Putamen (tissue), 1 donor: Measurements from ENCODE around the gene TGIF2.
"Not testable (repeated sequence)": the region's sequence is repeated elsewhere in the genome, so short reads cannot be mapped to it uniquely, and the experiment has no call there.

Source experiments
- DNase-seq: peaks from one replicate; pipeline ENCODE4 v3.0.0-alpha.2; 2016; ENCODE audit warnings: low spot score

TGIF2 gene

GRCh38 chr20:36578356-36579041 is 5.1 kb downstream of the TGIF2 start:
- DNase-seq, result no peak

DNA sequence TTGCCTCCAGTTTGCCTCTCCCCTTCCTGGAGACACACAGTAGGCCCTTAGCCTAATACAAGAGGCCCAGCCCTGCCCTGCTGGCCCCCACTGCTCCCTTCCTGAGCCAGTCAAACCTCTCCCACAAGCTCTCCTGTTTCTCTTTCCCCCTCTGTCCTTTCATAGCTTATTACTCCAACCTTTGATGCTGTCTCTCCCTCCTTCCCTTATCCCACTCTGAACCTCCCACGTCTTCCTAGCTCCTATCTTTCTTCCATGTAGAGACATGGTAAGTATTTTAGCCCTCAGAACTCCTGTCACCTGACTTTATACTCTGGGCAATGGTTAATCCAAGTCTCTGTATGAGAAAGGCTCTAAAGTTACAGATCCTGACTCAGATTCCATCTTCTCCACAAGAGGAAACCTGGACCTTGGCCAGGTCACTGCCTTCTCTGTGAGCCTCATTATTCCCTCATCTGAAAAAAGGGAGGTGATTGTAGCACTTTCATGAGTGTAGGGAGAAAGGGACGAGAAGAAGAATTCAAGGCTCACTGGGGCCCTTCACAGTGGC is 6.7 kb downstream of the TGIF2 start:
- no peak for DNase-seq

- no peak for DNase-seq
Measured at GRCh38 chr20:36582322-36582721, 8.9 kb downstream of the TGIF2 start.

DNA sequence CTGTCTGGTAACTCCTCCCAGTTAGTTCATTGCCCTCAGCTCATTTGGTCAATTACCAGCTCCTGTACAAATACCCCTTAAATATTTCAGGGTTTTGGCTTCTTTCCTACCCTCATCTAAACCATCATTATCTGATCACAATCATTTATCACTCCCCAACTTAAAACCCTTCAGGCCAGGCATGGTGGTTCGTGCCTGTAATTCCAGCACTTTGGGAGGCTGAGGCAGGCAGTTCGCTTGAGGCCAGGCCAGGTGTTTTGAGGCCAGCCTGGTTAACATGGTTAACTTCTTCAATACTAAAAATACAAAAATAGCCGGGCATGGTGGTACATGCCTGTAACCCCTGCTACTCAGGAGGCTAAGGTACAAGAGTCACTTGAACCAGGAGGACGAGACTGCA is 9.4 kb downstream of the TGIF2 start:
- no peak for DNase-seq

DNA sequence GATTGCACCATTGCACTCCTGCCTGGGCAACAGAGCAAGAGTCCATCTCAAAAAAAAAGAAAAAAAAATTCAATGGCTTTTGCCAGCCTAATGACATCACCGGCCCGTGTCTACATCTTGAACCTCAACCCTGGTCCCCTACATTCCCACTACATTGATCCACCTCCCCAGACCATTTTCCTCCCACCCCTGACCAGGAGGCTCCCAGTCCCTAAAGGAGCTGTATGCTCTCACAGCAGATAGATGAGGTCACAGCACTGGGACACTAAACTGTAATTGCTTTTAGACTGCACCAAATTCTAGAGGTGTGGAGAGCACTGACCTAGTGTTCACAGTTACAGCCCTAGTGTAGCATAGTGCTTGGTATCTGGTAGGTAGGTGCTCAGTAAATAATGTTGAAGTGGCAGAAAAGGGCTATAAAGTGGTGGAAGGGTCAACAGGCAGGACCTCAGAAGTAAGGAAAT is 10.7 kb downstream of the TGIF2 start:
- DNase-seq, result no peak

DNA sequence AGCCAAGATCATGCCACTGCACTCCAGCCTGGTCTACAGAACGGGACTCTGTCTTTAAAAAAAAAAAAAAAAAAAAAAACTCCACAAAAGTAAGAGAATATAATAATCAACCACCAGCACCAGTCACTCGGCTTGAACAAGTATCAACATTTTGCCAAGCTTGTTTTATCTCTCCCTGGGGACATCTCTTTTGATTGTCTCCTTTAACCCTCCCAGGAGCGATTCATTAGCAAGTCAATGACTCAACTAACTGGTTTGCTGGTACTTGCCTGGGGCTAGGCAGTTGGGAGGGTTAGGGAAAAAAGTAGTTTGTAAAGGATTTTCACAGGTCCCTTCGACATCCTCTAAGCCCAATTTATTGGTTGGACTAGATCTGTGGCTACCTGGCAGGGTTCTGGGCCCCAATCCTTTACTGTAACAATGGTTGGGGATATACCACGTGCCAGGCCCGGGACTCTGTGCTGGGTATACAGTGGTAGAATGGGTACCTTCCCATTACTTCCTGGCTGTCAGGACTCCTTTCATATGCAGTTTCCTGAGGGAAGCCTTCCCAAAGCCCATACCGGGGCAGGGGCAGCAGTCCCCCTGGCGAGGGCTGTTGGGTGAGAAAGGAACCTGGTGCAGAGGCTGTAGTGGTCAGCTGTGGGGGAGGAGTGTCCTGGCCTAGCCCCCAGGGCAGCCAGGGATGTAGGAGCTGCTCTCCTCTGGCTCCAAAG is 12.2 kb downstream of the TGIF2 start:
- DNase-seq, result no peak

- no peak for DNase-seq
Measured at GRCh38 chr20:36587388-36588070, 14.1 kb downstream of the TGIF2 start.

DNA sequence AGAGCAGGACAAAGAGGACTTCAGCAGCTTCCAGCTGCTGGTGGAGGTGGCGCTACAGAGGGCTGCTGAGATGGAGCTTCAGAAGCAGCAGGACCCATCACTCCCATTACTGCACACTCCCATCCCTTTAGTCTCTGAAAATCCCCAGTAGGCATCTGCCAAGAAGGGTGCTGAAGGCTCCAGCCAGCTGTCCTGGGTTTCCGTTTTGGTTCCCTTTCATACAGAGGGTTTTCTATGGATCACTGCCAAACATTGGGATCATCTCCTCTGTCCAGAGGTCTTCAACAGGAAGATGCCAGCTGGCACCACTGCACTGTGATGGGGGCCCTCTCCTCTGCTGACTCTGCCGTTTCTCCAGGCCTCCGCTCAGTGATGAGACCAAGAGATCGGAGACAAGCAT is 17.9 kb downstream of the TGIF2 start:
- no peak for DNase-seq

- no peak for DNase-seq
Measured at GRCh38 chr20:36591854-36592641, 18.7 kb downstream of the TGIF2 start.

- no peak for DNase-seq
Measured at GRCh38 chr20:36593347-36593929, 20.0 kb downstream of the TGIF2 start.

DNA sequence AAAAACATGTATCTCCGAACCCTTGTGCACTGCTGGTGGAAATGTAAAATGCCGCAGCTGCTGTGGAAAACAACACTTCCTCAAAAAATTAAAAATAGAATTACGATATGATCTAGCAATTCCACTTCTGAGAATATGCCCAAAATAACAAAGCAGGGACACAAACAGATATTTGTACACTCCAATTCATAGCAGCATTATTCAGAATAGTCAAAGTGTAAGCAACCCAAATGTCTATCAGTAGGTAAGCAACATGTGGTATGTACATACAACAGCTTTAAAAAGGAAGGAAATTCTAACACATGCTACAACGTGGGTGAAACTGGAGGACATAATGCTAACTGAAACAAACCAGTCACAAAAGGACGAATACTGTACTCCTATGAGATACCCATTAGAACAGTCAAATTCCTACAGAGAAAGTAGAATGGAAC is 26.5 kb downstream of the TGIF2 start:
- no peak for DNase-seq

DNA sequence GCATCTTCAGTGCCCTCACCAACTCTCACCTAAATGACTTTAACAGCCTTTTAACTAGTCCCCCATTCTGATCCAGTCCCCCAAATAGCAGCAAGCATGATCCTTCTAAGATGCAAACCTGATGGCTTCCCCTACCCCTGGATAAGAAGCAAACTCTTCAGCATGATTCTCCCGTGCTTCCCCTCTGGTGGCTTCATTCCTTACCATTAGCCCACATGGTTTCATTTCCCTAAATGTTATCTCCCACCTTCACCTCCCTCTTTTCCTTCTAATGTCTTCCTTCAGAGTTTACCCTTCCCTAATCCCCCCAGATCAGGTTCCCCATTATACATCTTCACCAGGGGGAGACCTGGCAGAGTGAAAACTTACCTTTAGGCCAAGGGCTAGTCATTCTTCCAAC is 28.1 kb downstream of the TGIF2 start:
- no peak for DNase-seq

DNA sequence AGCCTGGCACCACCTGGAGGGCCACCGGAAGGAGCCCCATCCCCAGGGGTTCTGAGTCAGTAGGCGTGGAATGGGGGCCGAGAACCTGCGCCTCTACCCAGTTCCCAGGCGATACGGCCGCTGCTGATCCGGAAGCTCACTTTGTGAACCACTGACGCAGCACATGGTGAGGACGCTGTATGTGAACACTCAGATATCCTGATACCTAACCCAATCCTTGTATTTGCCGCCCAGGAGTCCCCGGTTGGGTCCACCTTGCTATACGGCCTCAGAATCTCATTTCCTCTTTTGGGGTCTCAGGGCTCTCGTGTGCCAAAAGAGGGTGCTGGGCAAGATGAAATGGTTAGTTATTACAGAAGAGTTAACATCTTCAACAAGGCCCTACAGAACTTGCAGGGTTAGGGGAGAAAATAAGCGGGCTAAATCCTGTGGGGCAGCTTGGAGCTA is 31.6 kb downstream of the TGIF2 start:
- no peak for DNase-seq

GRCh38 chr20:36605399-36606157 is 32.2 kb downstream of the TGIF2 start, which contains the start of gene RAB5IF:
Gene RAB5IF, plus strand, starts transcription at chr20:36605779. Its CDS starts 173 bp downstream, at chr20:36605952.
- peak; percentile 95 for DNase-seq

DNA sequence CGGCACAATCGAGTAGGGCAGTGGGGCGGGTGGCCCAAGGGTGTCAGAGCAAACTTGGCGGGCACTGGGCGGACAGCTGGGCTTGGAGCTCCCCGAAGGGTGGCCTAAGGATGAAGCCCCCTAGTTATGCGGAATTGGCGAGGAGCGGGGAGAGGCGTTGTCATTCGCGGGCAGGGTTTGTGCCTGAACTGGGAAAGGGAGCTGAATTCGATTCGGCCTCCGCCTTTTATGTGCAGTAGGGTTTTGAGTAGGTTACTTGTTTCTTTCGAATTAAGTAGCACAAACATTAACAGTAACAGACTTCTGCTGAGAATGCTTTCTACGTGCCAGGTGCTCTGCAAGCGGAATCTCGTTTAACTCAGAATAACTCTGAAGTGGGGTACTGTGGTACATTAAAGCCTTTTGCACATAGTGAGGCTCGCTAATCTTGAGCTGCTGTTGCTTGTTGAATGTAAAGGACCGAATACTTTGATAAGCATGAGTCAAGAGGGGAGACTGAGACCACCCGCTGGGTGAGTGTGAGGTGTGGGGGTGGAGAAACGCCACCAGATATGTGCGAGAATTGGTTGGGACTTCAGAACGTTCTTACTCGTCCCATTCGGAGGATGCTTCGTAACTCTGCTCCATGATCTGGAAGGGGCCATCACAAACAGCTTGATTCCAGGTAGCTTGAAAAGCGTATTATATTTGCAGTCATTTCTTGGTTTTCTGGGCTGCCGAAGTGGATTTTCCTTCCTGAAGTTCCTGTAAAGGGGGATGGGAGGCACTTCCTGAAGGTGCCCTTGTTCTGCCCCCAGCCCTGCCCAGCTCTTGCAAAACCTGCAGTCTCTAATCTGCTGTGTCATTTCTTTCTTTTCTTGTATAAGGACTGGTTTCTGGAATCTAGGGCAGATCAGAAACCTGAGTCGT is 33.0 kb downstream of the TGIF2 start:
- DNase-seq, result no peak

DNA sequence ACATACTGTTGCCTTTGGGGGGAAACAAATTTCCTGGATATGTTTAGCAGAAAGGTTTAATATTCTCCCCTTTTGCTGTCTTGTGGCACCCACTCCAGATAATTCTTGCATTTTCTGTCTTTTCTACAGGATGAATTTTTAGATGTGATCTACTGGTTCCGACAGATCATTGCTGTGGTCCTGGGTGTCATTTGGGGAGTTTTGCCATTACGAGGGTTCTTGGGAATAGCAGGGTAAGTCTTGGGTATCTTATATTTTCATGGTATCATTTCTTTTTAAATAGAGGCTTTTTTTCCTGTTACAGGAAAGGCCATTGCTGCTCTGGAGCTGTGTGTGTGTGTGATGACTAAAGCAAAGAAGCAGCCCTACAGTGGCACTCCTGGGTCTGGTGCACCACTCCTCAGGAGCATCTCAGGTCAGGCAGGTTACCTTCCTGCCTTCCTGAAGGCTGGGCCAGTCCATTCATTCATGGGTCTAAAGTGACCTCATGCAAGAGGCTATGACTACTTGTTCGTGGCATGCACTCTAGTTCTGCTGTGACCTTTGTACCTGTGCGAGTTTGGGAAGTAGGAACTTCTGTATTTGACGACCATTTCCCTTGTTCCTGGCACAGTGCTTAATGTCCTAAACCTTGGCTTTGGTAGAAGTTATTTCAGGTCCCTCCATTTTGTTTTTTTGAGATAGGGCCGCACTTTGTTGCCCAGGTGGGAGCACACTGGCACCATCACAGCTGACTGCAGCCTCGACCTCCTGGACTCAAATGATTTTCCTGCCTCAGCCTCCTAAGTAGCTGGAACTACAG is 34.4 kb downstream of the TGIF2 start:
- DNase-seq, result no peak

- DNase-seq, result not testable (repeated sequence)
Measured at GRCh38 chr20:36608388-36608728, 35.0 kb downstream of the TGIF2 start.

- DNase-seq, result no peak
Measured at GRCh38 chr20:36611625-36612024, 38.2 kb downstream of the TGIF2 start.

- DNase-seq, result no peak
Measured at GRCh38 chr20:36613974-36614373, 40.6 kb downstream of the TGIF2 start.
